ENCODE results near the gene TPM1. TPM values are rescaled to one million over a fixed set of nuclear protein-coding genes. Genes with fewer than 3 reads are reported as not detected.

Gene TPM1
- polyA plus RNA-seq, 4 donors, result 269 to 542 (median 382) TPM

GRCh38 chr15:63040509-63040908, 2.0 kb upstream of the TPM1 start:
- FAIRE-seq (no peak), DNase-seq (no peak)
- Histone ChIP-seq H3K27ac (ENCODE audit: low read depth in 1 of 3, low read length in 2 of 3) (no peak overlapping the region), H3K9me3 (ENCODE audit: control insufficient read depth in 2 of 2, insufficient read depth in 1 of 2, low read depth in 1 of 2, low read length in 1 of 2) (no peaks in the 10 kb centered on the region), H3K4me3 (ENCODE audit: low read depth in 1 of 3, low read length in 3 of 3) (no peak overlapping the region), H3K36me3 (ENCODE audit: control insufficient read depth in 3 of 3, insufficient read depth in 2 of 3, low read depth in 1 of 3, low read length in 3 of 3) (peaks cover 0 to 8% (median 0%) of the 10 kb centered on the region in 3 donors), H3K4me1 (ENCODE audit: control insufficient read depth in 3 of 3, insufficient read depth in 2 of 3, low read depth in 1 of 3, low read length in 2 of 3) (peaks cover 0 to 7% (median 3%) of the 10 kb centered on the region in 3 donors), H3K27me3 (ENCODE audit: control insufficient read depth in 3 of 3, insufficient read depth in 3 of 3, low read length in 3 of 3) (peaks cover 0 to 54% (median 17%) of the 10 kb centered on the region in 3 donors)
- WGBS, 3 donors, result 77 to 87% (median 84%) methylated on average over 6 of the region's 6 CpGs

GRCh38 chr15:63040954-63041353, 1.6 kb upstream of the TPM1 start:
- FAIRE-seq, result no peak
- Histone ChIP-seq H3K27ac (ENCODE audit: low read depth in 1 of 3, low read length in 2 of 3) (no peak overlapping the region), H3K36me3 (ENCODE audit: control insufficient read depth in 3 of 3, insufficient read depth in 2 of 3, low read depth in 1 of 3, low read length in 3 of 3) (peaks cover 0 to 8% (median 0%) of the 10 kb centered on the region in 3 donors), H3K4me1 (ENCODE audit: control insufficient read depth in 3 of 3, insufficient read depth in 2 of 3, low read depth in 1 of 3, low read length in 2 of 3) (peaks cover 0 to 7% (median 3%) of the 10 kb centered on the region in 3 donors), H3K27me3 (ENCODE audit: control insufficient read depth in 3 of 3, insufficient read depth in 3 of 3, low read length in 3 of 3) (peaks cover 0 to 56% (median 17%) of the 10 kb centered on the region in 3 donors), H3K4me3 (ENCODE audit: low read depth in 1 of 3, low read length in 3 of 3) (no peak overlapping the region), H3K9me3 (ENCODE audit: control insufficient read depth in 2 of 2, insufficient read depth in 1 of 2, low read depth in 1 of 2, low read length in 1 of 2) (no peaks in the 10 kb centered on the region)
- no peak for DNase-seq
- WGBS, 3 donors, result 77 to 82% (median 80%) methylated on average over 6 of the region's 6 CpGs

- Histone ChIP-seq H3K27me3 (ENCODE audit: control insufficient read depth in 3 of 3, insufficient read depth in 3 of 3, low read length in 3 of 3) (peaks cover 0 to 56% (median 17%) of the 10 kb centered on the region in 3 donors), H3K27ac (ENCODE audit: low read depth in 1 of 3, low read length in 2 of 3) (peak overlapping the region in 1 of 3 donors; percentile 68), H3K4me3 (ENCODE audit: low read depth in 1 of 3, low read length in 3 of 3) (peak overlapping the region in 2 of 3 donors; percentile 12 to 54), H3K4me1 (ENCODE audit: control insufficient read depth in 3 of 3, insufficient read depth in 2 of 3, low read depth in 1 of 3, low read length in 2 of 3) (peaks cover 0 to 7% (median 0%) of the 10 kb centered on the region in 3 donors), H3K36me3 (ENCODE audit: control insufficient read depth in 3 of 3, insufficient read depth in 2 of 3, low read depth in 1 of 3, low read length in 3 of 3) (peaks cover 0 to 8% (median 0%) of the 10 kb centered on the region in 3 donors), H3K9me3 (ENCODE audit: control insufficient read depth in 2 of 2, insufficient read depth in 1 of 2, low read depth in 1 of 2, low read length in 1 of 2) (no peaks in the 10 kb centered on the region)
- DNase-seq (no peak), FAIRE-seq (no peak)
- 48 to 59% (median 58%) methylated on average over 14 of the region's 14 CpGs for WGBS, 3 donors
Observed at GRCh38 chr15:63041402-63041973, 1.1 kb upstream of the TPM1 start.

- 0 to 1% (median 0%) methylated on average over 29 to 31 of the region's 31 CpGs for WGBS, 3 donors
- peaks cover 0 to 11% (median 0%) of the 10 kb centered on the region in 3 donors for H3K36me3 ChIP-seq (ENCODE audit: control insufficient read depth in 3 of 3, insufficient read depth in 2 of 3, low read depth in 1 of 3, low read length in 3 of 3)
- peaks cover 1 to 12% (median 3%) of the 10 kb centered on the region in 3 donors for H3K4me1 ChIP-seq (ENCODE audit: control insufficient read depth in 3 of 3, insufficient read depth in 2 of 3, low read depth in 1 of 3, low read length in 2 of 3)
- H3K4me3 ChIP-seq (ENCODE audit: low read depth in 1 of 3, low read length in 3 of 3), result peak overlapping the region; percentile 50 to 73 (median 54)
- DNase-seq (no peak), FAIRE-seq (no peak)
- no peaks in the 10 kb centered on the region for H3K9me3 ChIP-seq (ENCODE audit: control insufficient read depth in 2 of 2, insufficient read depth in 1 of 2, low read depth in 1 of 2, low read length in 1 of 2)
- H3K27me3 ChIP-seq (ENCODE audit: control insufficient read depth in 3 of 3, insufficient read depth in 3 of 3, low read length in 3 of 3), result peaks cover 0 to 56% (median 17%) of the 10 kb centered on the region in 3 donors
- peak overlapping the region in 2 of 3 donors; percentile 53 to 81 for H3K27ac ChIP-seq (ENCODE audit: low read depth in 1 of 3, low read length in 2 of 3)
Observed at GRCh38 chr15:63042877-63043334, 359 bp downstream of the TPM1 start.

DNA sequence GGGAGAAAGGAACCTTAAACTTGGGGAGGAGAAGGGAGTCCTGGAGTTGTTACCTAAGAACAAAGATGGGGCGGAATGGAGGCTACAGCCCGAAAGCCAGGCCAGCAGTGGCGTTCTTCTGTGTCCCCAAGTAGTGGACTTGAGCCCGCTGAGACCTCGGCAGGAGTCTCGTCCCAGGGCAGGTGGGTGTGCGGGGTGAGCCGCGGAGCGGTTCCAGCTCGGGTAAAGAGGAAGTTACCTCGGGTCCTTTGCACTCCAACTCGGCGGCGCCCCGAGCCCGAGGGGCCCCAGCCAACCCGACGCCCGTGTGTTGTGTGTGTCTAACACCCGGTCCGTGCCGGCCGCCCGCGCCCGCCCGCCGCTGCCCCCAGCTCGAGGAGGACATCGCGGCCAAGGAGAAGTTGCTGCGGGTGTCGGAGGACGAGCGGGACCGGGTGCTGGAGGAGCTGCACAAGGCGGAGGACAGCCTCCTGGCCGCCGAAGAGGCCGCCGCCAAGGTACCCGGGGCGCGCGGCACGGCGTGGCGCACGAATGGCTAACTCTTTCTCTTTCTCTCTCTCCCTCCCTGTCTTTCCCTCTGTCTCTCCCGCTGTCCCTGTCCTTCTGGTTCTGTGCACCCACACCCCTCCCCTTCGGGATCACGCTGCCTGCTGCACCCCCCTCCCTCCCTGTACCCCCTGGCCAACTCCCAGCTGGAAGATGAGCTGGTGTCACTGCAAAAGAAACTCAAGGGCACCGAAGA, 959 bp downstream of the TPM1 start:
- FAIRE-seq (no peak), DNase-seq (peak in 1 of 2 donors; percentile 68)
- H3K36me3 ChIP-seq (ENCODE audit: control insufficient read depth in 3 of 3, insufficient read depth in 2 of 3, low read depth in 1 of 3, low read length in 3 of 3), result peaks cover 0 to 11% (median 0%) of the 10 kb centered on the region in 3 donors
- H3K27me3 ChIP-seq (ENCODE audit: control insufficient read depth in 3 of 3, insufficient read depth in 3 of 3, low read length in 3 of 3), result peaks cover 0 to 56% (median 17%) of the 10 kb centered on the region in 3 donors
- H3K4me3 ChIP-seq (ENCODE audit: low read depth in 1 of 3, low read length in 3 of 3), result peak overlapping the region; percentile 50 to 73 (median 54)
- WGBS, 3 donors, result 0 to 1% (median 1%) methylated on average over 37 to 54 of the region's 54 CpGs
- no peaks in the 10 kb centered on the region for H3K9me3 ChIP-seq (ENCODE audit: control insufficient read depth in 2 of 2, insufficient read depth in 1 of 2, low read depth in 1 of 2, low read length in 1 of 2)
- H3K4me1 ChIP-seq (ENCODE audit: control insufficient read depth in 3 of 3, insufficient read depth in 2 of 3, low read depth in 1 of 3, low read length in 2 of 3), result peaks cover 1 to 12% (median 3%) of the 10 kb centered on the region in 3 donors
- H3K27ac ChIP-seq (ENCODE audit: low read depth in 1 of 3, low read length in 2 of 3), result peak overlapping the region in 2 of 3 donors; percentile 53 to 81

DNA sequence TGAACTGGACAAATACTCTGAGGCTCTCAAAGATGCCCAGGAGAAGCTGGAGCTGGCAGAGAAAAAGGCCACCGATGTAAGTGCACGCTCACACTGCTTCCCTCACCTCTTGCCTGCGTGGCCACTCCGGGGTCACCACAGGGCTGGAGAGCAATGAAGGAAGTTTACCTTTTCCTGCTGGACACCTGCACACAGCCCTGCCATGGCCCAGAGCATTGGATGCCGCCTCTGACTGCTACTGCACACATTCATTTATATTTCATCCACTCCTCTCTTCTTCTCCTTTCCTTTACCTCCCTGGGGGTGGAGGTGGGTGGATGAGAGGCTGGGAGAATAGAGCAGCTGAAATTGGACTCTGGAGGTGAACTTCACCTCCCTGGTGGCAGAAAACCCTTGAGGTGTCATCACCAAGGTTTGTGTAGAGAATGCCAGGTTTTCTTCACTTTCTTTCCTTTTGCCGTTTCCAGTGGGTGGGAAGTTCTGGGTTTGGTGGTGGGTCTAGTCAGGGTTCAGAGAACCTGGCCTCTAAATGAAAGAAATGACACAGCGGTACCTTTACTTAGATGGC, 1.6 kb downstream of the TPM1 start:
- Histone ChIP-seq H3K27ac (ENCODE audit: low read depth in 1 of 3, low read length in 2 of 3) (peak overlapping the region in 2 of 3 donors; percentile 53 to 81), H3K9me3 (ENCODE audit: control insufficient read depth in 2 of 2, insufficient read depth in 1 of 2, low read depth in 1 of 2, low read length in 1 of 2) (no peaks in the 10 kb centered on the region), H3K27me3 (ENCODE audit: control insufficient read depth in 3 of 3, insufficient read depth in 3 of 3, low read length in 3 of 3) (peaks cover 0 to 56% (median 17%) of the 10 kb centered on the region in 3 donors), H3K36me3 (ENCODE audit: control insufficient read depth in 3 of 3, insufficient read depth in 2 of 3, low read depth in 1 of 3, low read length in 3 of 3) (peaks cover 0 to 11% (median 0%) of the 10 kb centered on the region in 3 donors), H3K4me1 (ENCODE audit: control insufficient read depth in 3 of 3, insufficient read depth in 2 of 3, low read depth in 1 of 3, low read length in 2 of 3) (peaks cover 1 to 12% (median 3%) of the 10 kb centered on the region in 3 donors), H3K4me3 (ENCODE audit: low read depth in 1 of 3, low read length in 3 of 3) (peak overlapping the region; percentile 50 to 73 (median 54))
- FAIRE-seq (no peak), DNase-seq (no peak)
- 42 to 67% (median 59%) methylated on average over 7 of the region's 7 CpGs for WGBS, 3 donors

- H3K27me3 ChIP-seq (ENCODE audit: control insufficient read depth in 3 of 3, insufficient read depth in 3 of 3, low read length in 3 of 3), result peaks cover 0 to 51% (median 17%) of the 10 kb centered on the region in 3 donors
- 46 to 74% (median 66%) methylated on average over 6 of the region's 6 CpGs for WGBS, 3 donors
- H3K9me3 ChIP-seq (ENCODE audit: control insufficient read depth in 2 of 2, insufficient read depth in 1 of 2, low read depth in 1 of 2, low read length in 1 of 2), result no peaks in the 10 kb centered on the region
- H3K27ac ChIP-seq (ENCODE audit: low read depth in 1 of 3, low read length in 2 of 3), result peak overlapping the region in 2 of 3 donors; percentile 58 to 81
- peaks cover 0 to 11% (median 0%) of the 10 kb centered on the region in 3 donors for H3K36me3 ChIP-seq (ENCODE audit: control insufficient read depth in 3 of 3, insufficient read depth in 2 of 3, low read depth in 1 of 3, low read length in 3 of 3)
- peak overlapping the region in 2 of 3 donors; percentile 24 to 54 for H3K4me3 ChIP-seq (ENCODE audit: low read depth in 1 of 3, low read length in 3 of 3)
- DNase-seq, result no peak
- no peak for FAIRE-seq
- peaks cover 1 to 16% (median 3%) of the 10 kb centered on the region in 3 donors for H3K4me1 ChIP-seq (ENCODE audit: control insufficient read depth in 3 of 3, insufficient read depth in 2 of 3, low read depth in 1 of 3, low read length in 2 of 3)
Observed at GRCh38 chr15:63044645-63045464, 2.3 kb downstream of the TPM1 start.

Measured in small intestine (tissue), 7 donors.